GM10248 (cell line): ENCODE results near the gene SYPL2.
A peak's percentile ranks its signal among the peaks of the same experiment; 100 is the strongest.

Experiments
- CTCF ChIA-PET: fragments of 300-600 bp; sonication (Branson Sonifier 250); formaldehyde crosslinking; extraction: SDS; loops from one replicate; lab custom pipeline; 2021; ENCODE audit warnings: antibody characterized with exemption; lab: Yijun Ruan, JAX
- POLR2A ChIA-PET: fragments of 350-650 bp; sonication (Branson Sonifier 250); formaldehyde crosslinking; extraction: SDS; loops from one replicate; lab custom pipeline; 2020; ENCODE audit warnings: antibody characterized with exemption; lab: Yijun Ruan, JAX
- DNase-seq: peaks from one replicate; pipeline ENCODE4 v3.0.0; 2012; ENCODE audit errors: extremely low spot score
- TF ChIP-seq, protein P1 (sequence below): IDR thresholded peaks from 2 replicates; pipeline ENCODE4 v1.5.1; 2012; ENCODE audit warnings: mild to moderate bottlenecking, low read depth; ENCODE audit errors: extremely low read depth, missing control alignments, control extremely low read depth

Gene SYPL2

DNA sequence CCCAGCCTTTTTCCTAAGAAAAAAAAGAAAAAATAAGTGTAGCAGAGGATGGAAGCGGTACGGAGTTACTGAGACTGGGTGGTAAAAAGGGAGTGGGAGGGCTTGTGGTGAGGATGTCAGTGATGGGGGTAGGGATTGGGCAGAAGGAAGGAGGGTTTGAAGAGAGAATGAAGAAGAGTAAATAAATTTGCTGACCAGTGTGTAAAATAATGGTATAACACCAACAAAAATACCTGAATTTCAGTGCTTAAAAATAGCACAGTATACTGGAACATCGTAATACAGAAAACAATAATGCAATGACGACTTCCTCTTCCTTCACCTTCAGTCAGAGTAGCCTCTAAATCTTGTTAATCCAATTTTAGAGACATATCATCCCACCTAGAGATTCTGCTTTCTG is 18.8 kb upstream of the SYPL2 start:
- DNase-seq = no peak
- TF ChIP-seq, protein P1, sequence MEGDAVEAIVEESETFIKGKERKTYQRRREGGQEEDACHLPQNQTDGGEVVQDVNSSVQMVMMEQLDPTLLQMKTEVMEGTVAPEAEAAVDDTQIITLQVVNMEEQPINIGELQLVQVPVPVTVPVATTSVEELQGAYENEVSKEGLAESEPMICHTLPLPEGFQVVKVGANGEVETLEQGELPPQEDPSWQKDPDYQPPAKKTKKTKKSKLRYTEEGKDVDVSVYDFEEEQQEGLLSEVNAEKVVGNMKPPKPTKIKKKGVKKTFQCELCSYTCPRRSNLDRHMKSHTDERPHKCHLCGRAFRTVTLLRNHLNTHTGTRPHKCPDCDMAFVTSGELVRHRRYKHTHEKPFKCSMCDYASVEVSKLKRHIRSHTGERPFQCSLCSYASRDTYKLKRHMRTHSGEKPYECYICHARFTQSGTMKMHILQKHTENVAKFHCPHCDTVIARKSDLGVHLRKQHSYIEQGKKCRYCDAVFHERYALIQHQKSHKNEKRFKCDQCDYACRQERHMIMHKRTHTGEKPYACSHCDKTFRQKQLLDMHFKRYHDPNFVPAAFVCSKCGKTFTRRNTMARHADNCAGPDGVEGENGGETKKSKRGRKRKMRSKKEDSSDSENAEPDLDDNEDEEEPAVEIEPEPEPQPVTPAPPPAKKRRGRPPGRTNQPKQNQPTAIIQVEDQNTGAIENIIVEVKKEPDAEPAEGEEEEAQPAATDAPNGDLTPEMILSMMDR = no peak
- ChIA-PET CTCF (interaction anchor here (1.0 kb wide), 1 partner anchor 10 kb away, joined by 3 read pairs; no protein-coding TSS in a partner anchor), POLR2A (no interaction called here)

DNA sequence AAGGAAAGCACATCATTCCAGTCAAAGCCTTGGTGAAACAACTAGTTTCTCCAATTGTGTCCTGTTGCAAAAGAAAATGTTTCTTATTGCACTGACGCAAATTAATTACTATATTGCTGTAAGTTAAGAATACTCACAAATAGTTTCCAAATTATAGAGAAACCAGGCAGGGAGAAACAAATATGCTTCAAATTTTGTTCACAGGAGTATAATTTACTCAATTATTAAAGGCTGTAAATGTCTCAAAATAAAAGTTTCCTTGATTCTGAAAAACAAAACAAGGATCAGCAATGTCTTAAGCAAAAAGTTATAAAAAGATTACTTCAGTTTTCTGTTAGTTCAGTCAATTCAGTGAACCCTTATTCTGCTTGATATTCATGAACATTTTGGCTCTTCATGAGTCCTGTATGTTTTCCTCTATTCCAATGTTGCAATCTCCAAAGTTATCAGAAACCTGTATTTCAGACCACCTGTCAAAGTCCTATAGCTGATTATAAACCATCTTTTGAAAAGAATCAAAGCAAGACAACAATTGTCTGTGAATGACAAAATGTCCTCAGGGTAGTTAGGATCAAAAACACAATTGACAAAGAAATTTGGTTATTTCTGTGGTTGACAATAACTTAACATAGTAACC is 11.7 kb upstream of the SYPL2 start:
- CTCF ChIA-PET = no interaction called here

DNA sequence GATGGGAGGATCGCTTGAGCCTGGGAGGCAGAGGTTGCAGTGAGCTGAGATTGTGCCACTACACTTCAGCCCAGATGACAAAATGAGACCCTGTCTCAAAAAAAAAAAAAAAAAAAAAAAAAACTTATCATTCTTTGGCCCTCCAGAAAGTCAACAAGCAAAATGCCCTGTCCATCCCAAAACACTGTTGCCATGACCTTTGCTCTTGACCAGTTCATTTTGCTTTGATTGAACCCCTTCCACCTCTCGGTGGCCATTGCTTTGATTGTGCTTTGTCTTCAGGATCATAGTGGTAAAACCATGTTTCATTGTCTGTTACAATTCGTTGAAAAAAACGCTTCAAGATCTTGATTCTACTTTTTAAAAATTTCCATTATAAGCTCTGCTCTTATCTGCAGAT is 8.5 kb upstream of the SYPL2 start:
- DNase-seq = no peak
- TF ChIP-seq, protein P1 = no peak
- POLR2A ChIA-PET = interaction anchor here (0.6 kb wide), 1 partner anchor 12 kb away, joined by 5 read pairs; no protein-coding TSS in a partner anchor
- CTCF ChIA-PET = interaction anchor here (1.0 to 1.9 kb wide), 5 partner anchors 9 to 59 kb away, joined by 3 to 4 read pairs (median 4); partner anchors contain the start of gene CYB561D1

More for the DNA sequence above, 11.7 kb upstream of the SYPL2 start:
- TF ChIP-seq, protein P1 = no peak
- POLR2A ChIA-PET = no interaction called here
- no peak for DNase-seq

DNA sequence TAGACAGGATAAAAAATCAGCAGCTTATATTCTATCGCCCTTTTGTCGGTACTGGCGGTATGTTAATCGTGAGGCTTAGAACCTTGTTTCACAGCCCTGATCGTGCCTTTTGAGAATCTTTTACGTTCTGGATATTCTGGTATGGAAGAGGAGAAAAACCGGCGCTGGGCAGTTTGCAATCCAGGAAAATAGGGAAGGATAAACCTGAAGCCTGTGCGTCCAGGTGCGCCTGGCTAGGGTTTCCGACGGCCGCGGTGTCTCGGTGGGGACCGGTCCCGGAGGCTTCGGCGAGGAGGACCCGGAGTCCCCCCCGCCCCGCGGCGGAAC is 258 bp upstream of the SYPL2 start:
- TF ChIP-seq, protein P1 = no peak
- POLR2A ChIA-PET = no interaction called here
- peak; percentile 3 for DNase-seq
- CTCF ChIA-PET = interaction anchor here (1.3 kb wide), 1 partner anchor 27 kb away, joined by 3 read pairs; no protein-coding TSS in a partner anchor

DNA sequence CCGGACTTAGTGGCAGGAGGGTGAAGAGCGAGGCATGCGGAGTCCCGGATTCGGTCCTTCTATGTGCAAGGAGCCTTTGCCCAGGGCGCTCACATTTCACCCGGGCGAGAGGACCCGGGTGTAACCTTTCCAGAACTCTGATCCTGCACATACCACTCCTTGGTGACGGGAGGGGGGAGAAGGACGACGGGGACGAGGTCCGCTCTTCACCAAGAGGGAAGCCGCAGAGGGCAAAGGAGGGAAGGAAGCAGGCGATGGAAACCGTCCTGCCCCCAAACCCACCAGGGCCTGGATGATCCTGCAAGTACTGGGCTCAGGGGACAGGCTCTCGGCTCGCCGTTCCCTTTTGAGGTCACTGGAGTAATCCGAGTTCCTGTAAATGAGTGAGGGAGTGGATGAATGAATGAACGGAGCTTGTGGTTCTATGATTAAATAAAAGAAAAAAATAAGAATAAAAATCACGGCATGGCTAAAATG is 993 bp downstream of the SYPL2 start:
- DNase-seq = peak; percentile 14
- ChIA-PET CTCF (interaction anchor here (1.1 to 1.6 kb wide), 2 partner anchors 27 to 65 kb away, joined by 4 read pairs; partner anchors contain the start of gene CYB561D1), POLR2A (no interaction called here)
- TF ChIP-seq, protein P1 = no peak

DNA sequence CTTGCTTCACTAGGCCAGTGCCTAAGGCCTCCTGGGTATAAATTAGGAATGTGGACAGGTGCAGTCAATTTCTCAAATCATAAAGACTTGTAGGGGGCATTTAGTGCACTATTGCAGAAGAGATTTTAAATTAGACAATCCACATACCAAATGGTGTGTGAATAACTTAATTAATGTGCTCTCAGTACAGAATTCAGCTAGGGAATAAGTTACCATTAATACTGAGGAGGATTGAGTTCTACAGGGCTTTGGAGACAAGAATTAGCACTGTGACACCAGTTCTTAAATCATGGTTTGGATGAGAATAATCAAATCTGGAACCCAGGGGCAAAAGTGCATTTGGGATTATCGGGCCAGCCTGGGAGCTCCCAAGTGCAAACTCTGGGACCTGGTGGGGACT is 1.7 kb downstream of the SYPL2 start:
- ChIA-PET POLR2A (no interaction called here), CTCF (interaction anchor here (1.1 to 1.6 kb wide), 2 partner anchors 26 to 64 kb away, joined by 4 read pairs; partner anchors contain the start of gene CYB561D1)
- DNase-seq = peak; percentile 2
- TF ChIP-seq, protein P1 = no peak
